Glomerular visceral epithelial cell (primary cell): ENCODE measurements around the gene NEGR1.

ENCODE experiments used
- DNase-seq: peaks from one replicate; pipeline ENCODE4 v3.0.0-alpha.2; 2016; ENCODE audit errors: extremely low spot score

Gene NEGR1

GRCh38 chr1:72230746-72231145 is 51.6 kb downstream of the NEGR1 start:
- peak; percentile 0 for DNase-seq

DNA sequence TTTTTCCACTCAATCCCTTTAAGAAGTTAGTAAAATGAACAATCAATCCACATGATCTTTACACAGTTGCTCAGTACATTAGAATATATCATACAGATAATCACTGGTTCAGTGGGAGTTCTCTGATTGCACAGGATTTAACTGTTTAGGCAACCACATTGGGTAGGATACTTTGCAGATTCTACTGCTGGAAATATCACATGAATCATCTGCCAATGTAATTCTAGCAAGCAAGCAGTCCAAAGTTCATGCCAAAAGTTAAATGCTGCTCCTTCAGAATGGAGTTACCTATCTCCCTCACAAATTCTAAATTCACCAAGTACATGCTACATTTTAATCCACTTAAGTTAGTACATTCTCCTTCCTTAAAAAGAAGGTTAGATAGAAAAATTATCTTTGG is 52.4 kb downstream of the NEGR1 start:
- DNase-seq = no peak

DNA sequence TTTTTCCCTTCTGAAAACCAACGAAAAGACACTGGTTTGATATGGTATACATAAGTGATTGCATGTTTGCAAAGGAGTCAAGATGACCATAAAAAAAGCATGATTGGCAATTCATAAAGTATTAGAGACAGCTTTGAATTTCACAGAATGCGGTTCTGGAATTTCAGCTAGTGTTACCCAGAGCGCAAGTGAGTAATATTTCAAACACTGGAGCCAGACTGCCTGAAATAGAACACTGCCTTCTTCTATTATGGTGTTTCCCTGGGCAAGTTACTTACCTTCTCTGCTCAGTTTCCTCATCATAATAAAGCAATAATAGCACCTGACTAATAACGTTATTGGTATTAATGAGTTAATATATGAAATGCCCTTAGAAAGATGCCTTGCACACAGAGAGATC is 54.7 kb downstream of the NEGR1 start:
- no peak for DNase-seq

DNA sequence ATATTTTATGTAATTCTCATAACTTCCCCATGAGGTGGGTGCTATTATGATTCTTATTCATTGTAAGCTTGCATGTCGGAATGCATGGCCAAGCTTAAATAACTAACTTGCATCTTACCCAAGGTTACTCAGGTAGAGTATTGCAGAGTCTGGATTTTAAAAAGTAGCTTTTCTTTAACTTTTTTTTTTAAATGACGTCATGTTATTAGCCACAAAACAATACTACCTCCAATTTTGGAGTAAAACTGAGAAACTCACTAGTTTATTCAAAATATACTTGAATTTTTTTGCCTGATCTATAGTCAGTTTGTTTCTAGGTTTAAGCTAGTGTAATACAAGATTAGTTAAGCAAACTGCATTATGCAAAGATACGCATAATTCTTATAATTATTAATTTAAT is 57.8 kb downstream of the NEGR1 start:
- no peak for DNase-seq

GRCh38 chr1:72221811-72222210 is 60.5 kb downstream of the NEGR1 start:
- no peak for DNase-seq

- no peak for DNase-seq
Measured at GRCh38 chr1:72218141-72218739, 64.1 kb downstream of the NEGR1 start.

DNA sequence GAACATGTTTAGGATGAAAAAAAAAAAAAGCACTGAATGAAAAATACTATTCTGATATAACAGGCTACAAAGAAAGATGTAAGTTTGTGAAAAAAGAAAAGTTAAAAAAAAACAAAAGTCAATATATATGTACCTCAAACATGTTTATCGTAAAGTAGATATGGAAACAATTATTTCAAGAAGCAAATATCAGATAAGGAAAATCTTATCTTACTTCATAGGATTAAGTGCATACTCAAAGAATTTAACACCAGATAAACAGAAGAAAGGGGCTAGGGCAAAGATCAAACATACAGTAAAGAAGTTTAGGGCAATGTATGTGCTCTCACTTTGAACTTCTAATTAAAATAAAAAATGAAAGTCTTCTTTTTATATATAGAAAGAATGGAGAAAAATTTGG is 75.3 kb downstream of the NEGR1 start:
- no peak for DNase-seq

- DNase-seq = no peak
Measured at GRCh38 chr1:72202761-72203160, 79.6 kb downstream of the NEGR1 start.

GRCh38 chr1:72197786-72198185 is 84.6 kb downstream of the NEGR1 start:
- DNase-seq = no peak

- DNase-seq = peak; percentile 34
Measured at GRCh38 chr1:72186733-72187307, 95.5 kb downstream of the NEGR1 start.

- DNase-seq = no peak
Measured at GRCh38 chr1:72184099-72184701, 98.1 kb downstream of the NEGR1 start.

DNA sequence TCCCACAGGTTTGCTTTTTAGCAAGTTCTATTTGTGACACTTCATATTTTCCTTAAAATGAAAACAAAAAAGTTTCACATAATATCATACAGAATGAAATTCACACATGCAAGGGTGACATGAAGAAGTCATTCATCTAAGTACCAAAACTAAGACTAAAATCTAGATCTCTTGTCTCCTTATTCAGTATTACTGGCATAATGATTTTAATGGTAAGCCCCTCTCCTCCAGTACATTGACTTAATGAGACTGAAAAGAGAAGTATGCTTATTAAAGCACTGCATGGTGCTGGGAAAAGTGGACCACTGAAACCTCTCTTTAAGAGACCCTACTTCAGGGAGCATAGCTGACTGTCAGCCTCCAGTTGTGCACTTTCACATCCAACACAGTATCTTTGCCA is 99.5 kb downstream of the NEGR1 start:
- DNase-seq = no peak

DNA sequence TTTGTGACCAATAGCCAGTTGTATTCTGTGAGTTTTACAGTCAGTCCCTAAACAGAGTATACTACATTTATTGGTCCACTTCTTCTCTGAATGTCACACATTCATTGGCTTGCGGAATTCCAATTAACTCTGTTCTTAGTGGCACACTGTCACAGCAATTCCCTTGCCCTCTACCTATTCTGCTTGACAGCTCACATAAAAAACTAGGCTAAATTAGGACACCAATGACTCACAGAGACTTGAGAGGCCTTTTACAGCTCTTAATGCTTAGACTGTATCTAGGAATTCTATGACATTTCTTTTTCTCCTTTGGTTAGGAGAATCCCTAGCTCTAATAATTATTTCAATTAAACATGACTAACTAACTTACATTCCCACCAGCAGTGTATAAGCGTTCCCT is 104.1 kb downstream of the NEGR1 start:
- DNase-seq = peak; percentile 21

DNA sequence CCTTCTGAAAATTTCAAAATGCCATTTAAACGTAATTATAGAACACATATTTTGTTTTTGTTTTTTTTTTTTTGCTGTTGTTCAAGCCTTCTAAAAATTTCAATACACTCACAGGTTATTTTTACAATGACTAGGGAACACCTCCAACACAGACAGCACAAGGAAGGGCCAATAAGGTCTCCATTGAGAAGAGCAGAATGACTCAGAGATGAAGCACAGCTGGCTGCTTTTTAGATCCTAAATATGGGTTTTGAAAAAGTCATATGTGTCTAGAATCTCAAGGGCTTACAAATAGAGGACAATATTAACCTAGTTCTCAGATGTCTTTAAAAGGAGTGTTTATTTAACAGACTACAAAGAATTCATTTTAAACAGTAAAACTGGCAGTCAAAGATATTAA is 104.6 kb downstream of the NEGR1 start:
- no peak for DNase-seq

DNA sequence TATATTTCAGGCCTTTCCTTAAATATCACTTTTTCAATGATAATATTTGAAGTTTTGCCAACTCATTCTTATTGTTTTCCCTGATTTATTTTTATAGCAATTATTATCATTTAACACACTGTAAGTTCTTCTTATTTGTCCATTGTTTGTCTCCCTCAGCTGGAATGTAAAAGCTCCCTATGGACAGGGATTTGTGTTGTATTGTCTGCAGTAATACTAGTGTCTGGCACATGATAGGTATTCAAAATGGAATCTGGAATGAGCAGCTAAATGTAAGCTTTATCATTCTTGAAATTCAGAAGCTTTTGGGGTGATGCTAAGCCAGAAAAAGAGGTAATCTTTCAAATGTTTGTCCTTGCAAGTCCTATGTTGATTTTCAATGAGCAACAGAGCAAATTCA is 112.1 kb downstream of the NEGR1 start:
- no peak for DNase-seq

DNA sequence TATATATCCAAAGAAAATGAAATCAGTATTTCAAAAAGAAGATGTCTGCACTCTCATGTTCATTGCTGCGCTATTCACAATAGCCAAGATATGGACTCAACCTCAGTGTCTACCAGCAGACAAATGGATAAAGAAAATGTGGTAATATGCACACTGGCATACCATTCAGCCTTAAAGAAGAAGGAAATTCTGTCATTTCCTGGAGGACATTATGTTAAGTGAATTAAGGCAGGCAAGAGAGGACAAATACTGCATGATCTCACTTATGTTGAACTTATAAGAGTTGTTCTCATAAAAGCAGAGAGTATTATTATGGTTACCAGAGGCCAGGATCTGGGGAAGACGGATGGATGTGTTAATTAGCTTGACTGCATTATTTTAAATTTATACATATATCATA is 115.9 kb downstream of the NEGR1 start:
- DNase-seq = no peak

GRCh38 chr1:72150508-72150907 is 131.8 kb downstream of the NEGR1 start:
- DNase-seq = no peak

DNA sequence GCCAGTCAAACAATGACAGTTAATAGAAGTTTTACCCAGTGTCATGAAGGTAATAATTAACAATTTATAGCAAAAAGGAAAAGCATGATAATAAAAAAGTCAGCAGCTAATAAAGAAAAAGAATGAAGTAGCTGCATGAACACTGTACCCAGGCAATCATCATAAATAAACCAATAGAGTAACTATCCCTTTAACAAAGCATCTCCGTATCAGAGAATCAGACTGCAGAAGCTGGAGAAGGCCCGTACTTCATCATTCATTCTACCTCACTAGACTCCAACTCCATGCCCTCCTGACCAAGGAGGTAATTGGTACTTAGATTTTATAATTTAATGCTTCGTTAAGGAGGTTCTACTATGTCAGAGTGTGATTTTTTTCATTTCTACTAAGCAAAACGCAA is 140.5 kb downstream of the NEGR1 start:
- DNase-seq = no peak

DNA sequence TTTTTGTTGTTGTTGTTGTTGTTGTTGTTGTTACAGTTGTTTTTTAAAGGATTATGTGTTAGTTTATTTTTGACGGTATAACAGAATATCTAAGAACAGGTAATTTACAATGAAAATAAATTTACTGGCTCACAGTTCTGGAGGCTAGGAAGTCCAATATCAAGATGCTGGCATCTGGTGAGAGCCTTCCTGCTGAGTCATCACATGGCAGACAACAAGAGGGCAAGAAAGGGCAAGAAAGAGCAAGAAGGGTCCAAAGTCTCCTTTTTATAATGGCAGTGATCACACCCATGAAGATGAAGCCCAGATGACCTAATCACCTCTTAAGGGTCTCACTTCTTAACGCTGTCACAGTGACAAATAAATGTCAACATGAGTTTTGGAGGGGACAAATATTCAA is 142.1 kb downstream of the NEGR1 start:
- DNase-seq = peak; percentile 3

GRCh38 chr1:72137656-72138055 is 144.7 kb downstream of the NEGR1 start:
- no peak for DNase-seq

DNA sequence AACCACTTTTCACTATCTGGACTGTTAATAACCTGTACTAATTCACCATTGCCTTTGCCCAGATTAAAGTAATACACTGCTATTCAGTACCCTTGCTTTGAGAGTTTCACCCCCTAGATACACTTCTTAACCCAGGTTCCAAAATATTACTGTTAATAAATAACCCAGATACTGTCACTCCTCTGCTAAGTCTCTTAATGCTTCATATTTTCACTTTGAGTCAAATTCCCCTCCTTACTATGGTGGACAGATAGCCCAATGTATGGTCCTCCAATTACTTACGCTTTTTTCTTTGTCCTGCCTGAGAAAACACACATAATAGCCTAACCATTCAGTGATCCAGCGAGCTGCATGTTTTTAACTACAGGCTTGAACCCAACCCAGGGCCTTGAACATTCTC is 152.5 kb downstream of the NEGR1 start:
- no peak for DNase-seq

- DNase-seq = no peak
Measured at GRCh38 chr1:72122099-72122880, 160.0 kb downstream of the NEGR1 start.

GRCh38 chr1:72119491-72119890 is 162.8 kb downstream of the NEGR1 start:
- no peak for DNase-seq
